Measurements from ENCODE around the gene FAT1.

The FAT1 gene

GRCh38 chr4:186715077-186715476, 8.6 kb downstream of the FAT1 start:
- H2AK5ac ChIP-seq (ENCODE audit: low read depth, low read length) = no peak overlapping the region
- H2BK12ac ChIP-seq (ENCODE audit: low read length) = no peak overlapping the region
- no peak overlapping the region for H2BK15ac ChIP-seq (ENCODE audit: low read length)
- no peak overlapping the region for H4K91ac ChIP-seq (ENCODE audit: low read depth, low read length, poor library complexity)
- H2BK120ac ChIP-seq (ENCODE audit: low read depth, low read length) = no peak overlapping the region
- H3K9me3 ChIP-seq (replicated peaks in 1 of 2; ENCODE audit: control insufficient read depth in 2 of 2, insufficient read depth in 1 of 2, low read depth in 1 of 2, low read length in 2 of 2) = peaks cover 6 to 58% of the 10 kb centered on the region in 2 donors
- H3K18ac ChIP-seq (ENCODE audit: low read length) = no peak overlapping the region
- H3K4me3 ChIP-seq (ENCODE audit: low read length in 2 of 2) = no peak overlapping the region
- no peak overlapping the region for H3K23ac ChIP-seq (ENCODE audit: low read depth, low read length, poor library complexity)
- no peak overlapping the region for H3K14ac ChIP-seq (ENCODE audit: low read length)
- H3K36me3 ChIP-seq (replicated peaks in 1 of 2; ENCODE audit: control insufficient read depth in 2 of 2, insufficient read depth in 2 of 2, low read length in 2 of 2) = peaks cover 0 to 18% of the 10 kb centered on the region in 2 donors
- no peak overlapping the region for H3K27ac ChIP-seq (replicated peaks; ENCODE audit: low read length)
- no peak overlapping the region for H2BK5ac ChIP-seq (ENCODE audit: low read length)
- H3K79me1 ChIP-seq (ENCODE audit: low read depth, low read length) = no peaks in the 10 kb centered on the region
- no peak overlapping the region for H3K9ac ChIP-seq (ENCODE audit: low read depth, low read length, poor library complexity)
- H2AFZ ChIP-seq (ENCODE audit: low read length) = no peak overlapping the region
- H3K4ac ChIP-seq (ENCODE audit: low read length) = no peak overlapping the region
- H3K4me2 ChIP-seq (ENCODE audit: insufficient read depth, low read length, poor library complexity, severe bottlenecking) = no peak overlapping the region
- H3K27me3 ChIP-seq (ENCODE audit: control insufficient read depth in 3 of 3, insufficient read depth in 3 of 3, low read depth in 1 of 3, low read length in 3 of 3) = no peaks in the 10 kb centered on the region
- peaks cover 0 to 2% of the 10 kb centered on the region in 2 donors for H3K4me1 ChIP-seq (ENCODE audit: control insufficient read depth in 2 of 2, insufficient read depth in 1 of 2, low read depth in 1 of 2, low read length in 2 of 2)
- WGBS, 2 donors (ENCODE audit: extremely low coverage in 2 of 2, insufficient read length in 2 of 2, insufficient replicate concordance in 1 of 2) = no CpG with 5 or more reads among the region's 5 CpGs
- H4K8ac ChIP-seq (ENCODE audit: low read depth, low read length) = no peak overlapping the region
- no peak for DNase-seq (ENCODE audit: low spot score)

GRCh38 chr4:186714006-186714675, 9.5 kb downstream of the FAT1 start:
- no peak overlapping the region for H2BK5ac ChIP-seq (ENCODE audit: low read length)
- H3K9ac ChIP-seq (ENCODE audit: low read depth, low read length, poor library complexity) = no peak overlapping the region
- peaks cover 0 to 2% of the 10 kb centered on the region in 2 donors for H3K4me1 ChIP-seq (ENCODE audit: control insufficient read depth in 2 of 2, insufficient read depth in 1 of 2, low read depth in 1 of 2, low read length in 2 of 2)
- no peak overlapping the region for H2BK12ac ChIP-seq (ENCODE audit: low read length)
- H3K27me3 ChIP-seq (ENCODE audit: control insufficient read depth in 3 of 3, insufficient read depth in 3 of 3, low read depth in 1 of 3, low read length in 3 of 3) = no peaks in the 10 kb centered on the region
- no peak overlapping the region for H3K18ac ChIP-seq (ENCODE audit: low read length)
- H3K4ac ChIP-seq (ENCODE audit: low read length) = no peak overlapping the region
- H2BK15ac ChIP-seq (ENCODE audit: low read length) = no peak overlapping the region
- H3K27ac ChIP-seq (replicated peaks; ENCODE audit: low read length) = no peak overlapping the region
- DNase-seq (ENCODE audit: low spot score) = no peak
- no peak overlapping the region for H2BK120ac ChIP-seq (ENCODE audit: low read depth, low read length)
- no peak overlapping the region for H4K91ac ChIP-seq (ENCODE audit: low read depth, low read length, poor library complexity)
- H3K4me2 ChIP-seq (ENCODE audit: insufficient read depth, low read length, poor library complexity, severe bottlenecking) = no peak overlapping the region
- no peak overlapping the region for H3K4me3 ChIP-seq (ENCODE audit: low read length in 2 of 2)
- no peak overlapping the region for H2AFZ ChIP-seq (ENCODE audit: low read length)
- peaks cover 5 to 27% of the 10 kb centered on the region in 2 donors for H3K36me3 ChIP-seq (replicated peaks in 1 of 2; ENCODE audit: control insufficient read depth in 2 of 2, insufficient read depth in 2 of 2, low read length in 2 of 2)
- H3K79me1 ChIP-seq (ENCODE audit: low read depth, low read length) = peaks cover under 1% of the 10 kb centered on the region
- no peak overlapping the region for H3K14ac ChIP-seq (ENCODE audit: low read length)
- WGBS, 2 donors (ENCODE audit: extremely low coverage in 2 of 2, insufficient read length in 2 of 2, insufficient replicate concordance in 1 of 2) = no CpG with 5 or more reads among the region's 16 CpGs
- no peak overlapping the region for H3K23ac ChIP-seq (ENCODE audit: low read depth, low read length, poor library complexity)
- no peak overlapping the region for H2AK5ac ChIP-seq (ENCODE audit: low read depth, low read length)
- H3K9me3 ChIP-seq (replicated peaks in 1 of 2; ENCODE audit: control insufficient read depth in 2 of 2, insufficient read depth in 1 of 2, low read depth in 1 of 2, low read length in 2 of 2) = peaks cover 6 to 51% of the 10 kb centered on the region in 2 donors
- H4K8ac ChIP-seq (ENCODE audit: low read depth, low read length) = no peak overlapping the region

- H3K4ac ChIP-seq (ENCODE audit: low read length) = no peak overlapping the region
- H2BK5ac ChIP-seq (ENCODE audit: low read length) = no peak overlapping the region
- H2BK12ac ChIP-seq (ENCODE audit: low read length) = no peak overlapping the region
- no peak overlapping the region for H4K8ac ChIP-seq (ENCODE audit: low read depth, low read length)
- no peak overlapping the region for H3K18ac ChIP-seq (ENCODE audit: low read length)
- no CpG with 5 or more reads among the region's 7 CpGs for WGBS, 2 donors (ENCODE audit: extremely low coverage in 2 of 2, insufficient read length in 2 of 2, insufficient replicate concordance in 1 of 2)
- no peak overlapping the region for H3K9ac ChIP-seq (ENCODE audit: low read depth, low read length, poor library complexity)
- no peaks in the 10 kb centered on the region for H3K27me3 ChIP-seq (ENCODE audit: control insufficient read depth in 3 of 3, insufficient read depth in 3 of 3, low read depth in 1 of 3, low read length in 3 of 3)
- H3K4me3 ChIP-seq (ENCODE audit: low read length in 2 of 2) = no peak overlapping the region
- no peak overlapping the region for H3K23ac ChIP-seq (ENCODE audit: low read depth, low read length, poor library complexity)
- H2AFZ ChIP-seq (ENCODE audit: low read length) = no peak overlapping the region
- peaks cover 2 to 48% of the 10 kb centered on the region in 2 donors for H3K9me3 ChIP-seq (replicated peaks in 1 of 2; ENCODE audit: control insufficient read depth in 2 of 2, insufficient read depth in 1 of 2, low read depth in 1 of 2, low read length in 2 of 2)
- no peak overlapping the region for H2BK120ac ChIP-seq (ENCODE audit: low read depth, low read length)
- no peak overlapping the region for H4K91ac ChIP-seq (ENCODE audit: low read depth, low read length, poor library complexity)
- H3K79me1 ChIP-seq (ENCODE audit: low read depth, low read length) = peaks cover 7% of the 10 kb centered on the region
- H3K4me1 ChIP-seq (ENCODE audit: control insufficient read depth in 2 of 2, insufficient read depth in 1 of 2, low read depth in 1 of 2, low read length in 2 of 2) = peaks cover 0 to 3% of the 10 kb centered on the region in 2 donors
- no peak overlapping the region for H3K14ac ChIP-seq (ENCODE audit: low read length)
- no peak overlapping the region for H3K4me2 ChIP-seq (ENCODE audit: insufficient read depth, low read length, poor library complexity, severe bottlenecking)
- H2AK5ac ChIP-seq (ENCODE audit: low read depth, low read length) = no peak overlapping the region
- no peak overlapping the region for H2BK15ac ChIP-seq (ENCODE audit: low read length)
- no peak overlapping the region for H3K27ac ChIP-seq (replicated peaks; ENCODE audit: low read length)
- DNase-seq (ENCODE audit: low spot score) = no peak
- H3K36me3 ChIP-seq (replicated peaks in 1 of 2; ENCODE audit: control insufficient read depth in 2 of 2, insufficient read depth in 2 of 2, low read length in 2 of 2) = peaks cover 18 to 34% of the 10 kb centered on the region in 2 donors
These were observed 11.0 kb downstream of the FAT1 start for GRCh38 chr4:186712690-186713089.

- H4K91ac ChIP-seq (ENCODE audit: low read depth, low read length, poor library complexity) = no peak overlapping the region
- no peak overlapping the region for H2BK15ac ChIP-seq (ENCODE audit: low read length)
- no peak overlapping the region for H3K9ac ChIP-seq (ENCODE audit: low read depth, low read length, poor library complexity)
- no peak for DNase-seq (ENCODE audit: low spot score)
- H3K14ac ChIP-seq (ENCODE audit: low read length) = no peak overlapping the region
- H3K4me2 ChIP-seq (ENCODE audit: insufficient read depth, low read length, poor library complexity, severe bottlenecking) = no peak overlapping the region
- H3K9me3 ChIP-seq (replicated peaks in 1 of 2; ENCODE audit: control insufficient read depth in 2 of 2, insufficient read depth in 1 of 2, low read depth in 1 of 2, low read length in 2 of 2) = peaks cover 0 to 36% of the 10 kb centered on the region in 2 donors
- H2AK5ac ChIP-seq (ENCODE audit: low read depth, low read length) = no peak overlapping the region
- no peak overlapping the region for H3K27ac ChIP-seq (replicated peaks; ENCODE audit: low read length)
- H3K27me3 ChIP-seq (ENCODE audit: control insufficient read depth in 3 of 3, insufficient read depth in 3 of 3, low read depth in 1 of 3, low read length in 3 of 3) = no peaks in the 10 kb centered on the region
- no peak overlapping the region for H3K4me3 ChIP-seq (ENCODE audit: low read length in 2 of 2)
- H3K4me1 ChIP-seq (ENCODE audit: control insufficient read depth in 2 of 2, insufficient read depth in 1 of 2, low read depth in 1 of 2, low read length in 2 of 2) = peaks cover 0 to 3% of the 10 kb centered on the region in 2 donors
- H2BK120ac ChIP-seq (ENCODE audit: low read depth, low read length) = no peak overlapping the region
- H3K18ac ChIP-seq (ENCODE audit: low read length) = no peak overlapping the region
- H3K4ac ChIP-seq (ENCODE audit: low read length) = no peak overlapping the region
- no CpG with 5 or more reads among the region's 5 CpGs for WGBS, 2 donors (ENCODE audit: extremely low coverage in 2 of 2, insufficient read length in 2 of 2, insufficient replicate concordance in 1 of 2)
- no peak overlapping the region for H4K8ac ChIP-seq (ENCODE audit: low read depth, low read length)
- no peak overlapping the region for H2AFZ ChIP-seq (ENCODE audit: low read length)
- H3K36me3 ChIP-seq (replicated peaks in 1 of 2; ENCODE audit: control insufficient read depth in 2 of 2, insufficient read depth in 2 of 2, low read length in 2 of 2) = peaks cover 32 to 52% of the 10 kb centered on the region in 2 donors
- no peak overlapping the region for H2BK5ac ChIP-seq (ENCODE audit: low read length)
- H3K23ac ChIP-seq (ENCODE audit: low read depth, low read length, poor library complexity) = no peak overlapping the region
- no peak overlapping the region for H2BK12ac ChIP-seq (ENCODE audit: low read length)
- peaks cover 7% of the 10 kb centered on the region for H3K79me1 ChIP-seq (ENCODE audit: low read depth, low read length)
These were observed 13.0 kb downstream of the FAT1 start for GRCh38 chr4:186710521-186711119.
